Ishikawa (cell line): ENCODE measurements around the gene TINAG.

Experiments used
- CEBPB ChIP-seq: IDR thresholded peaks from 2 replicates; pipeline ENCODE4 v1.6.1; 2012
- CREB1 ChIP-seq: IDR thresholded peaks from 2 replicates; pipeline ENCODE4 v1.6.1; 2012; ENCODE audit warnings: low read depth
- EGR1 ChIP-seq: IDR thresholded peaks from 2 replicates; pipeline ENCODE4 v1.6.1; 2012
- EP300 ChIP-seq: IDR thresholded peaks from 2 replicates; pipeline ENCODE4 v1.6.1; 2012; ENCODE audit warnings: borderline replicate concordance
- FOXM1 ChIP-seq: IDR thresholded peaks from 2 replicates; pipeline ENCODE4 v1.6.1; 2012; ENCODE audit warnings: low read depth, borderline replicate concordance
- MAX ChIP-seq: IDR thresholded peaks from 2 replicates; pipeline ENCODE4 v1.6.1; 2012
- NFIC ChIP-seq: IDR thresholded peaks from 2 replicates; pipeline ENCODE4 v1.6.1; 2012
- RAD21 ChIP-seq: IDR thresholded peaks from 2 replicates; pipeline ENCODE4 v1.6.1; 2012; ENCODE audit warnings: low read depth
- REST ChIP-seq: IDR thresholded peaks from 2 replicates; pipeline ENCODE4 v1.6.1; 2012; ENCODE audit warnings: low read depth, mild to moderate bottlenecking
- TAF1 ChIP-seq: IDR thresholded peaks from 2 replicates; pipeline ENCODE4 v1.6.1; 2012; ENCODE audit warnings: low read depth, mild to moderate bottlenecking
- TCF12 ChIP-seq: IDR thresholded peaks from 2 replicates; pipeline ENCODE4 v1.6.1; 2012; ENCODE audit warnings: low read depth
- TEAD4 ChIP-seq: IDR thresholded peaks from 2 replicates; pipeline ENCODE4 v1.6.1; 2012
- USF1 ChIP-seq: IDR thresholded peaks from 2 replicates; pipeline ENCODE4 v1.6.1; 2012
- YY1 ChIP-seq: IDR thresholded peaks from 2 replicates; pipeline ENCODE4 v1.6.1; 2012; ENCODE audit warnings: low read depth
- ZBTB7A ChIP-seq: IDR thresholded peaks from 2 replicates; pipeline ENCODE4 v1.6.1; 2012; ENCODE audit warnings: low read depth

TINAG gene

GRCh38 chr6:54419885-54420284 lies 111.6 kb downstream of the TINAG start:
- TF ChIP-seq CEBPB = no peak
- no peak for TF ChIP-seq REST
- no peak for TF ChIP-seq EP300
- TF ChIP-seq FOXM1 = no peak
- no peak for TF ChIP-seq MAX
- no peak for TF ChIP-seq EGR1

- no peak for TF ChIP-seq USF1
- no peak for TF ChIP-seq RAD21
- TF ChIP-seq CREB1 = no peak
- 0 out of 2 replicates have a peak, but pooled peaks have one; percentile 11 for TF ChIP-seq CEBPB
- TF ChIP-seq TEAD4 = peak; percentile 58; the same call in 1 of the 2 replicates
- peak; percentile 45; the same call in 1 of the 2 replicates for TF ChIP-seq EP300
- no peak for TF ChIP-seq TAF1
- TF ChIP-seq YY1 = no peak
- no peak; the same call in 1 of the 2 replicates for TF ChIP-seq FOXM1
- no peak for TF ChIP-seq MAX
- TF ChIP-seq TCF12 = peak; percentile 33; the same call in 1 of the 2 replicates
- no peak for TF ChIP-seq EGR1
- TF ChIP-seq NFIC = no peak
- no peak for TF ChIP-seq REST
- TF ChIP-seq ZBTB7A = no peak
These were observed 118.8 kb downstream of the TINAG start for GRCh38 chr6:54426995-54427394.

- TF ChIP-seq CEBPB (no peak), RAD21 (no peak), TCF12 (no peak), EGR1 (no peak), TEAD4 (no peak), EP300 (no peak), NFIC (no peak), CREB1 (no peak), MAX (no peak), REST (no peak), TAF1 (no peak), ZBTB7A (no peak), FOXM1 (no peak), YY1 (no peak), USF1 (no peak)
These were observed 119.2 kb downstream of the TINAG start for GRCh38 chr6:54427396-54427937.

- TF ChIP-seq EGR1 = no peak
- no peak for TF ChIP-seq RAD21
- TF ChIP-seq USF1 = peak; percentile 68
These were observed 120.2 kb downstream of the TINAG start for GRCh38 chr6:54428431-54428830.
